ENCODE results near the gene SLC30A4.

DNA sequence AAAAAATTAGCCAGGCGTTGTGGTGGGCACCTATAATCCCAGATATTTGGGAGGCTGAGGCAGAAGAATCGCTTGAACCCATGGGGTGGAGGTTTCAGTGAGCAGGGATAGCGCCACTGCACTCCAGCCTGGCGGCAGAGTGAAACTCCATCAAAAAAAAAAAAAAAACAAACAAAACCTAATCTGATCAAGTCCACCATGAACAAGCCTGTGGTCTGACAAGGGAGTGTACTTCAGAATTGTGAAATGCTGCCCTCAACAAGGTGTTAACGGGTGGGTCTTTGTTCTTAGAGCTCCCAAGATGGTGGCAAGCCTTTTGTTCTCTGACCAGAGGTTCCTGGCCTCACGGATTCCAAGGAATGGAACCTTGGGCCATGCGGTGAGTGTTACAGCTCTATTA is 24.2 kb upstream of the SLC30A4 start:
- TF ChIP-seq, protein P1, sequence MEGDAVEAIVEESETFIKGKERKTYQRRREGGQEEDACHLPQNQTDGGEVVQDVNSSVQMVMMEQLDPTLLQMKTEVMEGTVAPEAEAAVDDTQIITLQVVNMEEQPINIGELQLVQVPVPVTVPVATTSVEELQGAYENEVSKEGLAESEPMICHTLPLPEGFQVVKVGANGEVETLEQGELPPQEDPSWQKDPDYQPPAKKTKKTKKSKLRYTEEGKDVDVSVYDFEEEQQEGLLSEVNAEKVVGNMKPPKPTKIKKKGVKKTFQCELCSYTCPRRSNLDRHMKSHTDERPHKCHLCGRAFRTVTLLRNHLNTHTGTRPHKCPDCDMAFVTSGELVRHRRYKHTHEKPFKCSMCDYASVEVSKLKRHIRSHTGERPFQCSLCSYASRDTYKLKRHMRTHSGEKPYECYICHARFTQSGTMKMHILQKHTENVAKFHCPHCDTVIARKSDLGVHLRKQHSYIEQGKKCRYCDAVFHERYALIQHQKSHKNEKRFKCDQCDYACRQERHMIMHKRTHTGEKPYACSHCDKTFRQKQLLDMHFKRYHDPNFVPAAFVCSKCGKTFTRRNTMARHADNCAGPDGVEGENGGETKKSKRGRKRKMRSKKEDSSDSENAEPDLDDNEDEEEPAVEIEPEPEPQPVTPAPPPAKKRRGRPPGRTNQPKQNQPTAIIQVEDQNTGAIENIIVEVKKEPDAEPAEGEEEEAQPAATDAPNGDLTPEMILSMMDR (conservative IDR thresholded peaks at IDR 0.05; ENCODE audit: low read depth, low read length): no peak
- no peak for TF ChIP-seq EZH2phosphoT487 (IDR thresholded peaks at IDR 0.05; ENCODE audit: borderline replicate concordance, low read length)
